Stimulated activated CD4-positive, alpha-beta T cell treated with anti-CD3 and anti-CD28 coated beads, TNF-alpha, amount 100 ng/mL, for 48 hours (primary cell): ENCODE results near the gene CENPL.
A peak's percentile ranks its signal among the peaks of the same experiment; 100 is the strongest.
"Not testable (repeated sequence)": the region's sequence is repeated elsewhere in the genome, so short reads cannot be mapped to it uniquely, and the experiment has no call there.

ENCODE experiments used
- DNase-seq, 3 donors: peaks; one replicate each; pipeline ENCODE4 v3.0.0-alpha.2; 2020; ENCODE audit warnings: low read depth in 3 of 3

CENPL gene

GRCh38 chr1:173824315-173825081 is at the start of gene CENPL, which contains the start of gene DARS2:
TSS of gene CENPL (minus strand) at chr1:173824883. CDS start at chr1:173811299, 13,584 bp downstream.
TSS of gene DARS2 (plus strand) at chr1:173824673. CDS start at chr1:173825230, 557 bp downstream.
- DNase-seq = peak; percentile 81 to 86 (median 81)

- no peak for DNase-seq
These were observed 46.8 kb upstream of the CENPL start for GRCh38 chr1:173871500-173871899.

GRCh38 chr1:173871091-173871490 is 46.4 kb upstream of the CENPL start:
- no peak for DNase-seq

- no peak for DNase-seq
These were observed 45.8 kb upstream of the CENPL start for GRCh38 chr1:173870252-173871075.

- no peak for DNase-seq
These were observed 44.3 kb upstream of the CENPL start for GRCh38 chr1:173869021-173869359.

GRCh38 chr1:173868266-173869020 is 43.8 kb upstream of the CENPL start, which contains the start of gene ZBTB37:
TSS of gene ZBTB37 (plus strand) at chr1:173868380. CDS start at chr1:173870226, 1,846 bp downstream.
- peak; percentile 88 to 95 (median 90) for DNase-seq

- peak; percentile 98 to 100 (median 100) for DNase-seq
These were observed 43.1 kb upstream of the CENPL start, which contains the start of gene GAS5 for GRCh38 chr1:173867753-173868265. TSS of gene GAS5 (minus strand) at chr1:173867989.

- peak in 2 of 3 donors; percentile 32 to 38 for DNase-seq
These were observed 42.6 kb upstream of the CENPL start for GRCh38 chr1:173867141-173867752.

GRCh38 chr1:173866413-173867115 is 41.9 kb upstream of the CENPL start:
- no peak for DNase-seq

- DNase-seq = no peak
These were observed 40.9 kb upstream of the CENPL start for GRCh38 chr1:173865468-173866164.

GRCh38 chr1:173864179-173864867 is 39.6 kb upstream of the CENPL start:
- no peak for DNase-seq

GRCh38 chr1:173863224-173864161 is 38.8 kb upstream of the CENPL start:
- DNase-seq = no peak

GRCh38 chr1:173862769-173863223 is 38.1 kb upstream of the CENPL start:
- no peak for DNase-seq

GRCh38 chr1:173862146-173862768 is 37.6 kb upstream of the CENPL start:
- DNase-seq = not testable (repeated sequence)

- DNase-seq = no peak
These were observed 37.1 kb upstream of the CENPL start for GRCh38 chr1:173861731-173862145.

GRCh38 chr1:173860065-173860464 is 35.4 kb upstream of the CENPL start:
- no peak for DNase-seq

- not testable (repeated sequence) for DNase-seq
These were observed 34.9 kb upstream of the CENPL start for GRCh38 chr1:173859547-173859946.
